Endothelial cell of umbilical vein (primary cell): ENCODE data around the gene SEL1L2. TPM values are rescaled to one million over a fixed set of nuclear protein-coding genes. Genes with fewer than 3 reads are reported as not detected.

ENCODE experiments used
- BruUV-seq: library from RNA; stranded (reverse); fragments of 400-500 nt; replicated peaks from 2 replicates; lab custom pipeline; 2021; lab: Mats Ljungman, UMichigan
- CTCF ChIA-PET: fragments of 300-600, 350-600 bp; sonication (Branson Sonifier 250); formaldehyde crosslinking; loops from one replicate; lab custom pipeline; 2021; ENCODE audit warnings: antibody characterized with exemption, inconsistent platforms; lab: Charles Lee
- POLR2A ChIA-PET: fragments of 300-600, 350-600 bp; sonication (Branson Sonifier 250); formaldehyde crosslinking; loops from one replicate; lab custom pipeline; 2021; ENCODE audit warnings: antibody characterized with exemption, inconsistent platforms; lab: Charles Lee
- DNase-seq: peaks from one replicate; pipeline ENCODE4 v3.0.0-alpha.2; 2011; ENCODE audit warnings: low read depth, low spot score
- FAIRE-seq: peaks from 2 replicates; lab custom pipeline; 2011; peaks lifted over from hg19 to GRCh38; lab: Jason Lieb, UNC
- H2AFZ ChIP-seq: 2 replicates; pipeline ENCODE4 v1.6.0; 2012; ENCODE audit warnings: low read depth, low read length, control low read depth, inconsistent platforms
- H3K27ac ChIP-seq: 2 replicates; pipeline ENCODE4 v1.5.1; 2011; ENCODE audit warnings: low read depth, mild to moderate bottlenecking, control low read depth, low read length, moderate library complexity; ENCODE audit not compliant: insufficient read depth
- H3K27me3 ChIP-seq, 2 experiments: 2 replicates each; pipeline versions ENCODE4 v1.6.0 to v1.6.1; 2011; ENCODE audit warnings: low read length in 2 of 2, mixed read lengths in 1 of 2; ENCODE audit not compliant: control insufficient read depth in 2 of 2, insufficient read depth in 2 of 2
- H3K36me3 ChIP-seq, 2 experiments: 2 replicates in 1 of 2; 3 replicates in 1 of 2; pipeline ENCODE4 v1.5.1; 2011; ENCODE audit warnings: low read length in 2 of 2, mild to moderate bottlenecking in 1 of 2, moderate library complexity in 1 of 2; ENCODE audit not compliant: control insufficient read depth in 2 of 2, insufficient read depth in 2 of 2; ENCODE audit errors: extremely low read depth in 1 of 2
- H3K4me1 ChIP-seq: 3 replicates; pipeline ENCODE4 v1.5.1; 2011; ENCODE audit warnings: mild to moderate bottlenecking, low read length; ENCODE audit not compliant: control insufficient read depth, insufficient read depth; ENCODE audit errors: extremely low read depth
- H3K4me2 ChIP-seq: 2 replicates; pipeline ENCODE4 v1.6.1; 2011; ENCODE audit warnings: low read length, control low read depth, mixed read lengths; ENCODE audit not compliant: insufficient read depth
- H3K4me3 ChIP-seq, 3 experiments: fragments of 200-600 bp in 1 of 3; sonication (generic), shearing (Covaris generic) in 1 of 3; replicated peaks in 1 of 3; 2 replicates each; pipeline ENCODE4 v1.5.1; 2011 to 2016; ENCODE audit warnings: control low read depth in 3 of 3, low read length in 3 of 3, mild to moderate bottlenecking in 2 of 3, inconsistent platforms in 1 of 3, low read depth in 1 of 3, moderate library complexity in 1 of 3; ENCODE audit not compliant: insufficient read depth in 1 of 3
- H3K79me2 ChIP-seq: 2 replicates; pipeline ENCODE4 v1.6.0; 2012; ENCODE audit warnings: low read length, inconsistent platforms; ENCODE audit not compliant: control insufficient read depth, insufficient read depth
- H3K9ac ChIP-seq: replicated peaks from 2 replicates; pipeline ENCODE3; 2011; ENCODE audit warnings: low read length, control low read depth; ENCODE audit not compliant: insufficient read depth; ENCODE audit errors: extremely low read depth
- H3K9me1 ChIP-seq: replicated peaks from 3 replicates; pipeline ENCODE4 v1.6.0; 2011; ENCODE audit warnings: mild to moderate bottlenecking, low read length; ENCODE audit not compliant: control insufficient read depth, insufficient read depth; ENCODE audit errors: extremely low read depth
- H3K9me3 ChIP-seq: replicated peaks from 2 replicates; pipeline ENCODE4 v1.5.1; 2012; ENCODE audit warnings: low read length, inconsistent platforms; ENCODE audit not compliant: control insufficient read depth, insufficient read depth
- H4K20me1 ChIP-seq: replicated peaks from 2 replicates; pipeline ENCODE3; 2011; ENCODE audit warnings: mild to moderate bottlenecking, low read length; ENCODE audit not compliant: control insufficient read depth, insufficient read depth; ENCODE audit errors: extremely low read depth
- EZH2 ChIP-seq: IDR thresholded peaks from 2 replicates; pipeline ENCODE4 v1.6.1; 2012; ENCODE audit warnings: borderline replicate concordance, low read depth, mild to moderate bottlenecking, moderate library complexity, low read length, inconsistent platforms; ENCODE audit not compliant: severe bottlenecking
- FOS ChIP-seq: IDR thresholded peaks from 2 replicates; pipeline ENCODE4 v1.6.1; 2011; ENCODE audit warnings: mild to moderate bottlenecking, low read length, moderate library complexity, borderline replicate concordance; ENCODE audit not compliant: insufficient read depth
- GATA2 ChIP-seq: IDR thresholded peaks from 2 replicates; pipeline ENCODE4 v1.7.0; 2011; ENCODE audit warnings: low read depth, mild to moderate bottlenecking, moderate library complexity, mixed read lengths, low read length; ENCODE audit not compliant: insufficient read length, insufficient read depth
- JUN ChIP-seq: IDR thresholded peaks from 2 replicates; pipeline ENCODE4 v1.6.1; 2011; ENCODE audit warnings: borderline replicate concordance, low read depth; ENCODE audit not compliant: insufficient read length, insufficient read depth
- MYC ChIP-seq: IDR thresholded peaks from one replicate; pipeline ENCODE4 v1.6.1; 2011; ENCODE audit warnings: mild to moderate bottlenecking, low read depth, low read length
- POLR2A ChIP-seq: IDR thresholded peaks from 2 replicates; pipeline ENCODE4 v1.6.1; 2012; ENCODE audit warnings: low read depth, mild to moderate bottlenecking, control low read depth, low read length
- POLR2AphosphoS5 ChIP-seq: IDR thresholded peaks from 2 replicates; pipeline ENCODE4 v1.6.1; 2012; ENCODE audit warnings: low read depth, mild to moderate bottlenecking, control low read depth, low read length, moderate library complexity; ENCODE audit not compliant: insufficient read depth
- dilution Hi-C: fragments of 300-500 bp; cut with MboI; formaldehyde crosslinking; loops from one replicate; pipeline ENCODE4 v1.15.0; 2019; ENCODE audit warnings: low sequenced_read_pairs; ENCODE audit not compliant: extremely low pct_ligation_motif_present
- intact Hi-C: fragments of 100-400 bp; cut with micrococcal nuclease; formaldehyde crosslinking; loops from one replicate; pipeline ENCODE4 v1.10.0; 2022
- polyA plus RNA-seq, 4 experiments: library from polyadenylated mRNA; depleted of rRNA in 3 of 4; stranded (reverse) in 3 of 4; unstranded in 1 of 4; fragments of >200 nt; gene quantifications; 2 replicates each; pipeline versions ENCODE4 v1.2.1 to v1.2.3, GENCODE V29; 2011 to 2012; ENCODE audit warnings: missing spikeins in 1 of 4
- total RNA-seq: library from RNA; stranded (reverse); gene quantifications from 2 replicates; pipeline ENCODE4 v1.2.3, GENCODE V29; 2021
- TF ChIP-seq, protein P1 (sequence below), 2 donors: IDR thresholded peaks; 1 replicate in 1 of 2; 2 replicates in 1 of 2; pipeline ENCODE4 v1.5.1; 2011; ENCODE audit warnings: low read length in 2 of 2, mild to moderate bottlenecking in 2 of 2, moderate library complexity in 2 of 2, control low read depth in 1 of 2, inconsistent platforms in 1 of 2, low read depth in 1 of 2; ENCODE audit not compliant: insufficient read depth in 1 of 2; ENCODE audit errors: extremely low read depth in 1 of 2
- TF ChIP-seq, protein P2 (sequence below): IDR thresholded peaks from 2 replicates; pipeline ENCODE4 v1.6.1; 2011; ENCODE audit not compliant: insufficient read depth, insufficient read length

The SEL1L2 gene
- total and polyA plus RNA-seq, 2 donors (not counting 3 experiments of a cell fraction or from before 2014, with no cell fraction given), result not detected

DNA sequence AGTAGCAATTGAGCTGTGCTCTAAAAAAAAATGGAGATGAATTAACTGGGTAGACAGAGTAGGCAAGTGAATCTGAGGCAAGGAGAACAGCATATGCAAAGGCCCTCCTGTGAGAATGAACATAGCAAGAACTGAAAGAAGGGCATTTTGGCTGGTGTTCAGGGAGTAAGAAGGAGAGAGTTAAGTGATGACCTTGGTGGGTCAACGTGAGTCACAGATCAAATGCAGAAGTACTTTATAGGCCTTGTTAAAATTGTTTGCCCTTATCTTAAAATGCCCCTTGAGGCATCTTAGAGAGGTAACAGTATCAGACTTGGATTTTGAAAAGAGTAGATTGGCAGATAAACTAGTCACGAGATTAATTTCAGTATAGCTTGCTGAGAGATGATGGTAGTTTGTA lies 181.0 kb downstream of the SEL1L2 start:
- Histone ChIP-seq H3K4me2 (no peak overlapping the region), H3K36me3 (peaks cover 12 to 24% of the 10 kb centered on the region in 2 experiments), H3K9me1 (no peaks in the 10 kb centered on the region), H3K27ac (no peak overlapping the region), H3K4me1 (no peaks in the 10 kb centered on the region), H3K79me2 (no peaks in the 10 kb centered on the region), H3K9me3 (no peaks in the 10 kb centered on the region), H2AFZ (no peak overlapping the region), H4K20me1 (no peaks in the 10 kb centered on the region), H3K9ac (no peak overlapping the region), H3K27me3 (no peaks in the 10 kb centered on the region), H3K4me3 (no peak overlapping the region)
- no peak for FAIRE-seq
- DNase-seq, result no peak
- intact Hi-C loops, result no loop called here
- ChIA-PET POLR2A (no interaction called here), CTCF (interaction anchor here (1.3 to 2.7 kb wide), 2 partner anchors 11 to 21 kb away, joined by 3 to 12 read pairs; no protein-coding TSS in a partner anchor)
- BruUV-seq, result no TSS peak
- TF ChIP-seq, protein P1, sequence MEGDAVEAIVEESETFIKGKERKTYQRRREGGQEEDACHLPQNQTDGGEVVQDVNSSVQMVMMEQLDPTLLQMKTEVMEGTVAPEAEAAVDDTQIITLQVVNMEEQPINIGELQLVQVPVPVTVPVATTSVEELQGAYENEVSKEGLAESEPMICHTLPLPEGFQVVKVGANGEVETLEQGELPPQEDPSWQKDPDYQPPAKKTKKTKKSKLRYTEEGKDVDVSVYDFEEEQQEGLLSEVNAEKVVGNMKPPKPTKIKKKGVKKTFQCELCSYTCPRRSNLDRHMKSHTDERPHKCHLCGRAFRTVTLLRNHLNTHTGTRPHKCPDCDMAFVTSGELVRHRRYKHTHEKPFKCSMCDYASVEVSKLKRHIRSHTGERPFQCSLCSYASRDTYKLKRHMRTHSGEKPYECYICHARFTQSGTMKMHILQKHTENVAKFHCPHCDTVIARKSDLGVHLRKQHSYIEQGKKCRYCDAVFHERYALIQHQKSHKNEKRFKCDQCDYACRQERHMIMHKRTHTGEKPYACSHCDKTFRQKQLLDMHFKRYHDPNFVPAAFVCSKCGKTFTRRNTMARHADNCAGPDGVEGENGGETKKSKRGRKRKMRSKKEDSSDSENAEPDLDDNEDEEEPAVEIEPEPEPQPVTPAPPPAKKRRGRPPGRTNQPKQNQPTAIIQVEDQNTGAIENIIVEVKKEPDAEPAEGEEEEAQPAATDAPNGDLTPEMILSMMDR (IDR thresholded peaks at IDR 0.05; ENCODE audit: extremely low read depth in 1 of 2, insufficient read depth in 1 of 2, low read depth in 1 of 2, low read length in 2 of 2), result no peak
- TF ChIP-seq MYC, result no peak
- no peak for TF ChIP-seq POLR2A
- TF ChIP-seq GATA2, result no peak
- TF ChIP-seq, protein P2, sequence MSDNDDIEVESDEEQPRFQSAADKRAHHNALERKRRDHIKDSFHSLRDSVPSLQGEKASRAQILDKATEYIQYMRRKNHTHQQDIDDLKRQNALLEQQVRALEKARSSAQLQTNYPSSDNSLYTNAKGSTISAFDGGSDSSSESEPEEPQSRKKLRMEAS, result no peak
- TF ChIP-seq JUN, result no peak
- TF ChIP-seq FOS, result no peak
- TF ChIP-seq EZH2, result no peak
- no peak for TF ChIP-seq POLR2AphosphoS5
- dilution Hi-C loops, result no loop called here
